GM21528 (cell line): Measurements from ENCODE around the gene AFDN.
"Not testable (repeated sequence)": the region's sequence is repeated elsewhere in the genome, so short reads cannot be mapped to it uniquely, and the experiment has no call there.

Source experiments
- ATAC-seq: cut with Tn5 transposase; IDR thresholded peaks from one replicate; pipeline ENCODE4 v1.9.1; 2021; ENCODE audit warnings: mild to moderate bottlenecking, moderate library complexity; ENCODE audit not compliant: unreplicated experiment, low FRiP score

The AFDN gene

DNA sequence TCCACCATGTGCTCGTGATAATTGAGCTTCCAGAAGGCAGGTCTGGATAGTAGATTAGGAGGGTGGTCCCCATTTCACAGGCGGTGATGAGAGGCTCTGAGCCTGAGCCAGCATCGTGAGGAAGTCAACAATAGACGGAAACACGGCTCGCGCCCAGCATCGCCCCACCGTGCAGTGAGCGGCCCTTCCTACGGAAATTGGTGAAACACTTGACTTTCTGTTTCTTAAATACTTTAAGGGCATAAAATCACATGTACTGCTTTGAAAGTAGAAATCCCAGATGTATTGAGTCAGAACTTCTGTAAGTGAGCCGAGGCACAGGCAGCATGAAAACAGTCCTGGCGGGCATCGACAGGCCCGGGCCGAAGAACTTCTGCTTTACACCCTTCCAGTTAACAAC, 166.5 kb downstream of the AFDN start:
- ATAC-seq, result no peak

DNA sequence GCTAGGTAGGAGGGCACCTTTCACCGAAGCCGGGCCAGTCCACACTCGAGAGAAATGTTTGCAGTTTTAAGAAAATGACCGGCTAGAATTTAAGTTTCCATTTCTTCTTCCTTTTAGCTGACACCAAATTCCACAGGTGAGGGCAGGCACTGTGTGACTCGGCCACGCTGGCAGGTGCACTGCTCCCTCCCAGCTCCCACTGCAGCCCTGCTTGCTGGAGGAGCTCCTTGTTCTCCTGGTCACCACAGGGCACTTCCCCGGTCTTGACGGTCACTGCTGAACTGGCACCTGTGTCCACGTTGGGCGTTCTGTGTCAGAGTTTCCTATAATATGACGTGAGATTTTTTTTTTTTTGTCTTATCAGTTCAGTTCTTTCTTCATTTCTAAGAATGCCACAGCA, 167.1 kb downstream of the AFDN start:
- ATAC-seq, result no peak

DNA sequence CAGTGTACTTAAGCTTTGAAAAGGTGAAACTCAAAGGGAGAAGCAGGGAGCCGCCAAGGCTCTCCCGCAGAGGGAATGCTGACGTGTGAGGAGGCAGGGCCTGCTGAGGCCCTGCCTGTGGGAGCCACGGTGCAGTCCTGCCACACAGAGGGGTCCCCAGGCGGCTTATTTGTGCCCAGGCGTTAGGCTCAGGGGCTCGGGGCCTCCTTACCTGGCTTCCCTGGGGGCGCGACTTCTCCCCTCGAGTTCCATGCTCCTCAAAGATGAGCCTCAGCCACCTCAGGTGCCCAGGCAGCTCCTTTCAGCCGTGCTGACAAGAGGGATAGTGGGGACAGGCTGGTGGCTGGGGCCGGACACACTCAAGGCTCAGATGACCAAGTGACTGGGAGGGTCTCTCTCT, 168.6 kb downstream of the AFDN start:
- ATAC-seq, result no peak

DNA sequence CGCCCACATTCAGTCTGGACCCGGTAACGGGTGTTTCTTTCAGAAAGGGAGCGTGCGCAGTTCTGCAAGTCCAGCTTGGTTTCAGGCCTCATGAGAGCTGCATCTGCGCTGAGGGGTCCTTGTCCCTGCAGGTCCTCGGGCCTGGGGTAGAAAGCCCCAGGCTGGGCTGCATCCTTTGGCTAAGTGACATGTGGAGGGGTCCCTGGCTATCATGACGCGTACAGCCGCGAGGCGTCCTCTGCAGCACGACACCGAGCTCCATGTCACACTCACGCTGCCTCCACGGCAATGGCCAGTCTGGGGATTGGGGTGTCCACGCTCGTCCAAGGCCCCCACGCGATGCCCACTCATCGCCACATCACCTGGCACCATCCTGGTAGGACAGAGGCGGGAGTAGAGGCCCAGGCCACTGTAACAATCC, 169.0 kb downstream of the AFDN start:
- no peak for ATAC-seq

DNA sequence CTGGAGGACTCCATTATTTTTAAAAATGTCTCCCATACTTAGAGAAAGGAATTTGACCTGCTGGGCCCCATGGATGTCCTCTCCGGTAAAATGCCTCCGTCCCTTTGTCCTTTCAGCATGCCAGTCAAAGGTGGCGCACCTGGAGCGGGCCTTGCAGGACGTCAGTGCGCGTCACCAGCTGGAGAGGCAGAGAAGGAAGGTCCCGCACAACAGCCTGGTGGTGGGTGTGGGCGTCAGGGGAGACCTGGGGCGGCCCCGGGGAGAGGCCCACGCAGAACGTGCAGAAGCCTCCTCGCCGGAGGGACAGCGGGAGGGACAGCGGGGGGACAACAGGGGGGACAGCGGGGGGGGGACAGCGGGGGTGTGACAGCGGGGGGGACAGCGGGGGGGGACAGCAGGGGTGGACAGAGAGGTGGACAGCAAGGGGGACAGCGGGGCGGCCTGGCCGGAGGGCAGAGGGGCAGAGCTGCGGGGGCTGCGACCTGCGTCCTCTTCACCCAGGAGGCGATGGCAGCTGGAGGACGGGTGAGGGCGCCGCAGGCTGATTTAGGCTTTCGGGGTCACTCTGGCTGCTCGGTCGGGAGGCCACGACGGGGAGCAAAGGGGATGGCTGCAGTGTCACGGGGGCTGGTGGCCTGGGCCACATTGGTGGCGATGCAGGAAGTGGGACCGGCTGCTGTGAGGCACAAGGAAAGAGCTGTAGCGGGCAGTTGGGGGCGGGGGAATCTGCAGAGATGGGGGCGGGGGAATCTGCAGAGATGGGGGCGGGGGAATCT, 169.9 kb downstream of the AFDN start:
- ATAC-seq, result no peak

DNA sequence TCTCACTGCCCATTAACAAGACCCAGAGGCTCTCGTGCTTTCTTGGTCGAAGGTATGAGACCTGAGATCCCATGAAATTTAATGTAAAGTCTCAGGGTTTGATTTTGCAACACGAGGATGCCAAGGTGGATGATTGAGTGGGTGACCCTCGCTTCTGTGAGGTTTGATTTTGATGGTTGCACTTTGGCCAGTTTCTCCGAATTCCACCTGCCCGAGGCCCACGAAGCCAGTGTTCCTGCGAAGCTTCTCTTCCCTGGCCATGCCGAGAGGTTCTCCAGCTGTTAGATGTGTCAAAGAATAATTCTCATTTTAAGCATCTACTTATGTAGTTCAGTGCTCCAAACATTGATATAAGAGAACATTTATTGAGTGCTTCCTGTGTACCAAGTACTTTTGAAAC, 170.9 kb downstream of the AFDN start, which contains the start of gene KIF25:
Gene KIF25 (plus strand): TSS at position 30 of the 400 bp plus-strand sequence. CDS start 31,915 bp downstream, outside the sequence.
- ATAC-seq, result no peak

DNA sequence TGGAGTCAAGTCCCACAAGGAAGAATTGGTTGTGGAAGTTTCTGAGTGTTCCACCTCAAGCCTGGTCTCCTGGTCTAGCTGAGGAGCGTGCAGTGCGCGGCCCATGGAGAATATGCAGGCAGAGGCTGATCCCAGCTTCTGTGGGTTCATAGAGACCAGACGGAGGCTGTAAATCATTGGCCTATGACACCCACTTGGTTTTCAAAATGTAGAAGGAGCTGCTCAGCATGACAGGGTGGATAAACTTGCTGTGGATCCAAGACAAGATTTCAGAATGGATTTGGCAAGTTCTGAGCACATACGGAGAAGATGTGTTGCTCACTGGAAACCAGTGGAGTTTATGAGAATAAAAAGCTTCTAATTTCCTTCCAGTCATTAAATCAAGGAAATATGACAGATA, 171.5 kb downstream of the AFDN start:
- ATAC-seq, result no peak

DNA sequence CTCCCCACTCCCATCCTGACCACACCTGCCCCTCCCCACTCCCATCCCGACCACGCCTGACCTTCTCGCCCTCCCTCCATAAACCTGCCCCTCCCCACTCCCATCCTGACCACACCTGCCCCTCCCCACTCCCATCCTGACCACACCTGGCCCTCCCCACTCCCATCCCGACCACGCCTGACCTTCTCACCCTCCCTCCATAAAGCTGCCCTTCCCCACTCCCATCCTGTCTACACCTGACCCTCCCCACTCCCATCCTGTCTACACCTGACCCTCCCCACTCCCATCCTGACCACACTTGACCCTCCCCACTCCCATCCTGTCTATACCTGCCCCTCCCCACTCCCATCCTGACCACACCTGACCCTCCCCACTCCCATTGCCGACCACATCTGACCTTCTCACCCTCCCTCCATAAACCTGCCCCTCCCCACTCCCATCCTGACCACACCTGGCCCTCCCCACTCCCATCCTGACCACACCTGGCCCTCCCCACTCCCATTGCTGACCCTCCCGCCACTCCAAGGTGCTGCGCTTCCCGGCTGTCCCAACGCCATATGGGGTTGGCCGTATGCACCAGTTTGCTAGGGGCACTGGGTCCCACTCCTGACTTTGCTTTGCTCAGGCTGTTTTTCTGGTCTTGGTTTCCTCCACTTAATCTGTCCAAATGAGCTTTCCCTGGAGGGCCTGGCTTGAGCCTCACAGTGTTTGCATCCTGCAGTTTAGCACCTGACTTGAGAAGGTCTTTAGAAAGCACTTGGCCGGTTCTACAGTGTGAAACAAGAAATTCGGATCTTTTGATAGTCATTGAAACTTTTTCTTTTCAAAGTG, 173.7 kb downstream of the AFDN start:
- no peak for ATAC-seq

DNA sequence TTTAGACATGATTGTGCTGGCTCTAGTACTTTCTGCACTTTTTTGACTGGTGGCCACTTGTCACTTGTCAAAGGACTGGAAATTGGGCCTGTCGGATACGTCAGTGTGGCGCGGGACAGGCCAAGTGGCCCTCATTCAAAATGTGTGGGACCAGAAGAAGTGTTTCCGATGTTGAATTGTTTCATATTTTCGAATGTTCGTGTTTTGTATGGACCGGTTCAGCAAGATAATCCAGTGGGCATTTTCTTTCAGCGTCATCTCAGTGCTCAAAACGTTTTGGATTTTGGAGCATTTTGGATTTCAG, 174.3 kb downstream of the AFDN start:
- ATAC-seq, result no peak

DNA sequence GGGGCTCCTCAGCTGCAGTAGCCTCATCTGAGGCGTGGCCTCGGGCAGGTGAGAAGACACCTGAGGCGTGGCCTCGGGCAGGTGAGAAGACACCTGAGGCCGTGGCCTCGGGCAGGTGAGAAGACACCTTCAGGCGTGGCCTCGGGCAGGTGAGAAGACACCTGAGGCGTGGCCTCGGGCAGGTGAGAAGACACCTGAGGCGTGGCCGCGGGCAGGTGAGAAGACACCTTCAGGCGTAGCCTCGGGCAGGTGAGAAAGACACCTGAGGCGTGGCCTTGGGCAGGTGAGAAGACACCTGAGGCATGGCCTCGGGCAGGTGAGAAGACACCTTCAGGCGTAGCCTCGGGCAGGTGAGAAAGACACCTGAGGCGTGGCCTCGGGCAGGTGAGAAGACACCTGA, 174.8 kb downstream of the AFDN start:
- ATAC-seq, result not testable (repeated sequence)

DNA sequence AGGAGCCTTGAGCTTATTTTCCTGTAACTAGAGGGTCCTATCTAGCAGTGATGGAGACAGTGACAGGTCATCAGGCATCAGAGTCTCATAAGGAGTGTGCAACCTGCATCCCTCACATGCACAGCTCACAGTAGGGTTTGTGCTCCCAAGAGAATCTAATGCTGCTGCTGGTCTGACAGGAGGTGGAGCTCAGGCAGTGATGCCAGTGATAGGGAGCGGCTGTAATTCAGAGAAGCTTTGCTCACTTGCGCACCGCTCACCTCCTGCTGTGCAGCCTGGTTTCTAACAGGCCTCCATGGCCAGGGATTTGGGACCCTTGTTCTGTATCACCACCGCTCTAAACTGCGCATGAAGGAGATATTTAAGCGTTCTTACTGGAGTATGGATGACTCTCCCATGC, 176.1 kb downstream of the AFDN start:
- ATAC-seq, result no peak

DNA sequence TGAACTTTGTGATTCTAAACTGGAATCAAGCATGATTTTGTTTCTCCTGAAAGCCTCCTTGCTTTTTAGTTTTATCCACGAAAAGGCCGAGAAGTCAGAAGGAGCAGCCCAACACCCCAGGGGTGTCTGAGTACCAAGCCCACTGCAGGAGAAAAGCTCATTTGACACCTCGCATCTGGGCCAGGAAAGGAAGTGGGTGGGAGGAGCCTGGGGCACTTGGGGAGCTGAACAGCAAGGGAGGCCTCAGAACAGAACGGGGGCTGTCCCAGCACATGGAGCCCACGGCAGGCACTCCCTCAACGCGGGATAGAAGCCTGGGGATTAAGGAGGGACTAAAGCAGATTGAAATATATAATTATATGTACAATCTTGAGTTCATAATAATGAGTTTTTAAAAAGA, 177.3 kb downstream of the AFDN start:
- ATAC-seq, result no peak

DNA sequence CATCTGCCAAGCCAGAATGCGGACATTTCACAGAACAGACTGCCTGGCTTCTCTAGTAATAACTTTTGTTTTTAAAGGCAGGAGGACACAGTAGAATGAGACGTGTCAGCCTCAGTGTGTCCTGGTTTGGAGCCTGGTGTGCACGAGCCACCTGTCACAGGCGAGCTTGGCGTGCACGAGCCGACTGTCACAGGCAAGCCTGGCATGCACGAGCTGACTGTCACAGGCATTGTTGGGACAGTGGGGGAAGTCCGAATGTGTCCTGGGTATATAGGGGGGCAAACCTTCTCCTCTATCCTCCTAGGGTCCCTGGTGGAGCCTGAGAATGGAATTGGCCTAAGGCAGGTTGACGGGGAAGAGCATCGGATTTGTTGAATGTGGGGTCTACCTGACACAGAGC, 178.2 kb downstream of the AFDN start:
- ATAC-seq, result no peak

DNA sequence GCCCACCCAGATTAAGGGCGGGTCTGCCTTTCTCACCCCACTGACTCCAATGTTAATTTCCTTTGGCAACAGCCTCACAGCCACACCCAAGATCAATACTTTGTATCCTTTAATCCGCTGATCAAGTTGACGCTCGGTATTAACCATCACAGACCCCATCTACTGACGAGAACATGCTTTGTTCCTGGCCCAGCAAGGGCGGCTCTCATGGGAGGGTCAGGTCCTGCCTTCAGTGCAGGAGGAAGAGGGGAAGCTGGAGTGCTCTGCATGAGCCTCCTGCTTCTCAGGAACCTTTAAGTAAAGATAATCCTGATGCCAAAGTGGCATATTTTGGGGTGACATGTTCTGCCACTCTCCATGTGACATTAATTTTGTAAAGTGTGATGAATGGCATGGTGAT, 179.1 kb downstream of the AFDN start:
- no peak for ATAC-seq

DNA sequence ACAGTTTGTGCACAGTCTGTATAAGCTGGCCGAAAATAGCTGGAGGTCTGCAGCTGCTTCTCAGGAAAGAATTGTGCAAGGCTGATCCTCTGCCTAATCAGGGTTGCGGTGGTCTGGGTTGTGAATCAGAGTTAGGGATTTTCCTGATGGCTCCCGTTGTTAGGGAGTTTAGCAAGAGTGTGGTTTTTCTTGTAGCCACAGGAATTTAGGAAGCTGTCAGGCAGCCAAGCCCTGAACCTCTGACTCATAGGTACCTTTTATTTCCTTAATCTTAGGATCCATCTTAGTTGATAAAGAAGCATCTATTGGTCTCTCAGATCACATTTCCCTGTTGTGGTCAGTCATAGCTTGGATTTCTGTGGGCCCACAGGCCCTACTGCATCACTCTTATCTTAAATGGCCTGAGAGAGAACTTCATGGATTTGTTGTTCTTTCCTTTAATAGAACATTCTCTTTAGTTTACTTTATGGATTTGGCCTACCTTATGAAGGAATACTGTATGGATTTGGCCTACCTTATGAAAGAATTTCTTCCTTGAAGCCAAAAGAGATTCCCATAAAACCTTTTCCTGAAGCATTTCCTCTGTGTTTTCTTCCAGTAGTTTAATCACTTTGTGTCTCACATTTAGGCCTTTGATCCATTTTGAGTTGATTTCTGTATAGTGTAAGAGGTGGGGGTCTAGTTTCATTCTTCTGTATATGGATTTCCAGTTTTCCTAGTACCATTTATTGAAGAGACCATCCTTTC, 181.1 kb downstream of the AFDN start:
- ATAC-seq, result no peak

DNA sequence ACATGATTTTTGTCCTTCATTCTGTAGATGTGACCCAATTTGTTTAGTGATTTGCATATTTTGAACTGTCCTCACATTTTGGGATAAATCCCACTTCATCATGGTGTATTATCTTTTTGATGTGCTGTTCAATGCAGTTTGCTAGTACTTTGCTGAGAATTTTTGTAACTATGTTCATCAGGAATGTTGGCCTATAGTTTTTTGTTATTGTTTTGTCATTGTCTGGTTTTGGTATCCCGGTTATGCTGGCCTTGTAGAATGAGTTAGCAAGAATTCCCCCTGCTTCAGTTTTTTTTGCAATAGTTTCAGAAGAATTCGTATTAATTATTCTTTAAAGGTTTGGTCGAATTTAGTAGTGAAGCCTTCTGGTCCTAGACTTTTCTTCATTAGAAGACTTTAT, 182.6 kb downstream of the AFDN start:
- ATAC-seq, result no peak

DNA sequence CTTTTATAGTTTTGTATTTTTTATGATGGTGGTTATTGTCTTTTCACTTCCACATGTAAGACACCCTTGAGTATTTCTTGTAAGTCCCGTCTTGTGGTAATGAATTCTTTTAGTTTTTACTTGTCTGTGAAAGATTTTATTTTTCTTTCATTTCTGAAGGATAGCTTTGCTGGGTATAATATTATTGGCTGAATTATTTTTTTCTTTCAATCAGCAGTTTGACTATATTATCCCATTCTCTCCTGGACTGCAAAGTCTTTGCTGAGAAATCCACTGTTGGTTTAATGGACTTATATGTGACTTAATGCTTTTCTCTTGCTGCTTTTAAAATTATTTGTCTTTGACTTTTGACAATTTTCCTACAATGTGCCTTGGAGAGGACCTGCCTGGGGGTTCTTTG, 184.6 kb downstream of the AFDN start:
- ATAC-seq, result no peak

DNA sequence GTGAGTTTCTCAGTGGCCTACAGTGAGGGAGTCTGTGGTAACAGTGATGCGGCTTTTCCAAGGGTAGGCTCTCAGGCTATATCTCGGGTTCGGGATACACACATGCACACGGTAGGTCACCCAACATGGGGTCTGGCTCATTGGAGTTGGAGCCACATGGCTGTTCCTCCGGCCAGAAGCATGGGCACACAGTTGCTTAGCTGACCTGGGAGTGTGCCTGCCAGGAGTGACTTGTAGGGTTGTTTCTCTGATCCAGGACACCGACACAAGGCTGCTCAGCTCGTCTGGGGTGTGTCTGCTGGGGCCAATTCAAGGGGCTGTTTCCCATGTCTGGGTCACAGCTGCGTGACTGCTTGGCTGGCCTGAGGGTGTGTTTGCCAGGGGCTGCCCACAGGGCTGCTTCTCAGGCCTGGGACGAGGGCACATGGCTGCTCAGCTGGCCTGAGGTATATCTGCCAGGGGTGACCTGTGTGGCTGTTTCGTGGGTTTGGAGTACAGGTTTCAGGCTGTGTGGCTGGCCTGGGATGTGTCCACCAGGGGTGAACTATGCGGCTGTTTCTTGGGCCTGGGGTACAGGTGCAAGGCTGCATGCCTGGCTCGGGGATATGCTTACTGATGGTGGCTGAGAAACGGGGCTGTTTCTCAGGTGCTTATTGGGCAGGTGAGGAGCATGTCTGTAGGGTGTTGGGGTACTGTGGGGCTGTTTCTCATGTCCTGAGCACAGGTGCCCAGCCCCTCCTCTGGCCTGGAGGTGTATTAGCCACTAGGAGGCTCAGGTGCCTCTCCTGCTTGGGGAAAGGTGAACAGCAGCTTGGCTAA, 185.9 kb downstream of the AFDN start:
- ATAC-seq, result no peak

DNA sequence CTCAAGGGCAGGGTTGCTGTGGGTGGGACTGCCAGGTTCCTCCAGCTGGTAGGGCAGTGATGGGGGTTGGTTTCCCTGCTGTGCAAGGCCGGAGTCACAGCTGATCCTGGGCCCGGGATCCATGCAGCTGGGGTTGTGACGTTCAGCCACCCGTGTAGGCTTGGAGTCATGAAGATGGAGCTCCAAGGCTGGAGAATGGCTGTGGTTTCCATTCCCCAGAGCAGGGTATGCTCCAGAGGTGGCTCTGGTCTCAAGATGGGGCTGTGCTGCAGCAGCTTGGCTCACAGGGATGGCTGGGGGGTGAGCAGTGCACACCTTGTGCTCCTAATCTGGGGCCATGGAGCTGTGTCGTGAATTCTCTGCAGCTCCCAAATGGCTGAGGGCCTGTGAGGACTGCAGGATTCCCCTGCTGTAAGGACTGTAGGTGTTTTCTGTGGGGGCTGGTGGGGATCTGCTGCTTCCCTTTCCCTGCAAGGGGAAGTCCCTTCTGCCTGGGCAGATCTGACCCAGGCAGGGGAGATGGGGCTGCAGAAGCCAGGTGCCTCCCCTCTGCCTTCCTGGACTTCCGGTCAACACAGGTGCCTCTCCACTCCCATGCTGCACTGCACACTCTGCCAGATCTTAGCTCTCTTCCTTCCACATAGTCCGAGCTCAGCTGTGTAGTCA, 186.7 kb downstream of the AFDN start:
- no peak for ATAC-seq

DNA sequence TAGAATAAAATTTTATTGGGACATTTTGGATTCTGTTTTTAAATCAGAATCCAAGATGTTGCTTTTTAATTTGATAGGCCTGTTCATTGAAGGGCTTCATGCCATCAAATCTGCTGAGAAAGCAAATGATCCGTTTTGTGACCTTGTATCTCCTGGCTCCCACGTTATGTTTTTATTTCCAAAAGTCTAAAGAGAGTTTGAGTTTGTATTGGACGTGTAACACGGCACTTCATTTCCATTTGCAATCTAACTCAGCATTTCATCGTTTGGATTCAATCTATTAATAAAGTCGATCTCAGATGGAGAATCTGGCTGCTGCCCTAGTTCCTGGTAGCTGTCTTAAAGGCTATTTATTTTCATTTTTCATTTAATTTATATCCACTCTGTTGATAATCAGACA, 187.7 kb downstream of the AFDN start:
- ATAC-seq, result no peak
